Fibroblast of villous mesenchyme (primary cell): ENCODE measurements around the gene GPR132. TPM values are rescaled to one million over a fixed set of nuclear protein-coding genes. Genes with fewer than 3 reads are reported as not detected.

Experiments
- DNase-seq: peaks from one replicate; pipeline ENCODE4 v3.0.0-alpha.2; 2010; ENCODE audit warnings: low read depth
- H3K4me3 ChIP-seq: 2 replicates; pipeline ENCODE4 v1.5.1; 2011; ENCODE audit warnings: low read depth, mild to moderate bottlenecking, low read length
- CTCF ChIP-seq: IDR thresholded peaks from 2 replicates; pipeline ENCODE4 v1.5.1; 2012; ENCODE audit warnings: low read depth, mild to moderate bottlenecking, low read length; ENCODE audit not compliant: insufficient read depth
- total RNA-seq: library from RNA; depleted of rRNA; stranded (reverse); fragments of >200 nt; gene quantifications from 2 replicates; pipeline ENCODE4 v1.2.3, GENCODE V29; 2012

GPR132 gene
- total RNA-seq, 1 donor, result not detected

GRCh38 chr14:105018414-105018813, 46.8 kb downstream of the GPR132 start:
- no peak for DNase-seq
- no peak for TF ChIP-seq CTCF
- H3K4me3 ChIP-seq, result no peak overlapping the region

- TF ChIP-seq CTCF, result no peak
Measured at GRCh38 chr14:105015905-105016304, 49.3 kb downstream of the GPR132 start.

GRCh38 chr14:105015242-105015641, 50.0 kb downstream of the GPR132 start:
- TF ChIP-seq CTCF, result no peak
- DNase-seq, result no peak
- H3K4me3 ChIP-seq, result no peak overlapping the region

More at GRCh38 chr14:105015905-105016304, 49.3 kb downstream of the GPR132 start:
- H3K4me3 ChIP-seq, result no peak overlapping the region
- DNase-seq, result no peak

DNA sequence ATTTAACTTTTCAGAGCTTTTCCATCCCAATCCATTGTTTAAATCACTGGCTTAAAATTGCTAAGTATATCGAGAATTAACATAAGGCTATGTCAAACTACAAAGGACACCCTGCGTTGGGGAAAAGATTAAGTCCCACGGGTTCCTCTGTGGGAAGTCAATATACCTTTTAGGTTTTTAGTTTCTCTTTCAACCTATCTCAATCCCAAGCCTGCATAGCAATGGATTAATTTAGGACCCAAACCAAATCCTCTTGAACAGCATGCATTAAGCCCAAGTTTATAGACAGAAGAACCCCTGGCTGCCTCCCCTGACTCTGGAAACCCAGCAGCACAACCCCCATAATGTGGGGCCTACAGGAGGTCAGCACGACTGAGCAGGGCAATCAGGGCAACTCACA, 50.6 kb downstream of the GPR132 start:
- peak overlapping the region; percentile 25 for H3K4me3 ChIP-seq
- no peak for DNase-seq
- no peak for TF ChIP-seq CTCF

GRCh38 chr14:105014032-105014431, 51.2 kb downstream of the GPR132 start:
- DNase-seq, result no peak
- H3K4me3 ChIP-seq, result no peak overlapping the region

DNA sequence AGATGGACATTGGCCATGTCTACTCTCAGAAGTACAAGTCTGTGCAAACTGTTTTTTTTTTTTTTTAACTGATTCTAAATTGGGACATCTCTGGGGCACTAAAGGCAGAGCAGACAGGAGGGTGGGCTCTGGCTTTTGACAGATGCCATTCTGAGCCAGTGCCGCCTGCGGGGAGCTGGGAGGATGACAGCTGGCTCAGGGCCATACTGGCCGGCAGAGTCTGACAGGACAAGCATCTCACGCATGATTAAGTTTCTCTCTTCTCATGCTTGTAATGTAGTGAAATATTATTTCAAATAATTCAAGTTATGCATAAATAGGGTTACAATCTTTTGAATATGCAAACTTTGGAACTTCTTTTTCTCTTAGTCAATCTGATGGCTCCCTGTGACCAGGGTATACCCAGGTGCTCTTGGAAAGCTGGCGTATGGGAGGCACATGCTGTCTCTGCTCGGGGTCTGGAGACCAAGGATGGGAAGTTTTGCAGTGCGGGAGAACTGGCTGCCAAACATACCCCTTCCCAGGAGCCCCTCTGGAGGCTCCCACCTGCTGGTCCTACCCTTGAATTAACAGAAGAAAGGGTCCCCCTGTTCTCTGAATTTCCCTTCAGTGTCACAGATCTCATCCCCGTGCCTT, 52.0 kb downstream of the GPR132 start:
- no peak for TF ChIP-seq CTCF
- no peak overlapping the region for H3K4me3 ChIP-seq
- DNase-seq, result no peak

More at GRCh38 chr14:105014032-105014431, 51.2 kb downstream of the GPR132 start:
- no peak for TF ChIP-seq CTCF
